ENCODE data around the gene RNF208. TPM values are rescaled to one million over a fixed set of nuclear protein-coding genes. Genes with fewer than 3 reads are reported as not detected.

Gene RNF208, protein sequence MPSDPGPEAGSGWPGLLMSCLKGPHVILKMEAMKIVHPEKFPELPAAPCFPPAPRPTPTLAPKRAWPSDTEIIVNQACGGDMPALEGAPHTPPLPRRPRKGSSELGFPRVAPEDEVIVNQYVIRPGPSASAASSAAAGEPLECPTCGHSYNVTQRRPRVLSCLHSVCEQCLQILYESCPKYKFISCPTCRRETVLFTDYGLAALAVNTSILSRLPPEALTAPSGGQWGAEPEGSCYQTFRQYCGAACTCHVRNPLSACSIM
- total RNA-seq (10 to 100 TPM in 4 of 9 donors, 1 to 10 TPM in 5; 1.1 to 33.8 (median 8.9) TPM), polyA plus RNA-seq (10 to 100 TPM in 2 of 3 donors, 1 to 10 TPM in 1; 1.2 to 90.5 (median 36.5) TPM)
- long read RNA-seq, donor 1, transcript RNF208-201 (1 exons, 1,077 nt) = major isoform, 12 of 12 reads
- long read RNA-seq, donor 1, partial matches to known transcripts = 0 of 12 reads
- long read RNA-seq, donor 1, other reads (novel, unspliced or antisense) = 0 of 12 reads
- long read RNA-seq, donor 2, transcript RNF208-201 (1 exons, 1,077 nt) = major isoform, 7 of 7 reads
- long read RNA-seq, donor 2, partial matches to known transcripts = 0 of 7 reads
- long read RNA-seq, donor 2, other reads (novel, unspliced or antisense) = 0 of 7 reads
- long read RNA-seq, donor 3, transcript RNF208-201 (1 exons, 1,077 nt) = major isoform, 10 of 10 reads
- long read RNA-seq, donor 3, partial matches to known transcripts = 0 of 10 reads
- long read RNA-seq, donor 3, other reads (novel, unspliced or antisense) = 0 of 10 reads
- long read RNA-seq, donor 4, partial matches to known transcripts = 0 of 3 reads
- long read RNA-seq, donor 4, other reads (novel, unspliced or antisense) = 0 of 3 reads
- long read RNA-seq, donor 5, transcript RNF208-201 (1 exons, 1,077 nt) = major isoform, 12 of 15 reads
- long read RNA-seq, donor 5, partial matches to known transcripts = 0 of 15 reads
- long read RNA-seq, donor 5, other reads (novel, unspliced or antisense) = 3 of 15 reads
- long read RNA-seq, donor 6, partial matches to known transcripts = 0 of 3 reads
- long read RNA-seq, donor 6, other reads (novel, unspliced or antisense) = 0 of 3 reads
- long read RNA-seq, donor 7, partial matches to known transcripts = 0 of 4 reads
- long read RNA-seq, donor 7, other reads (novel, unspliced or antisense) = 0 of 4 reads
- long read RNA-seq, donor 8, transcript RNF208-201 (1 exons, 1,077 nt) = major isoform, 8 of 8 reads
- long read RNA-seq, donor 8, partial matches to known transcripts = 0 of 8 reads
- long read RNA-seq, donor 8, other reads (novel, unspliced or antisense) = 0 of 8 reads
- long read RNA-seq, donor 9, partial matches to known transcripts = 0 of 3 reads
- long read RNA-seq, donor 9, other reads (novel, unspliced or antisense) = 0 of 3 reads
- long read RNA-seq, donor 10, transcript RNF208-201 (1 exons, 1,077 nt) = major isoform, 12 of 12 reads
- long read RNA-seq, donor 10, partial matches to known transcripts = 0 of 12 reads
- long read RNA-seq, donor 10, other reads (novel, unspliced or antisense) = 0 of 12 reads

DNA sequence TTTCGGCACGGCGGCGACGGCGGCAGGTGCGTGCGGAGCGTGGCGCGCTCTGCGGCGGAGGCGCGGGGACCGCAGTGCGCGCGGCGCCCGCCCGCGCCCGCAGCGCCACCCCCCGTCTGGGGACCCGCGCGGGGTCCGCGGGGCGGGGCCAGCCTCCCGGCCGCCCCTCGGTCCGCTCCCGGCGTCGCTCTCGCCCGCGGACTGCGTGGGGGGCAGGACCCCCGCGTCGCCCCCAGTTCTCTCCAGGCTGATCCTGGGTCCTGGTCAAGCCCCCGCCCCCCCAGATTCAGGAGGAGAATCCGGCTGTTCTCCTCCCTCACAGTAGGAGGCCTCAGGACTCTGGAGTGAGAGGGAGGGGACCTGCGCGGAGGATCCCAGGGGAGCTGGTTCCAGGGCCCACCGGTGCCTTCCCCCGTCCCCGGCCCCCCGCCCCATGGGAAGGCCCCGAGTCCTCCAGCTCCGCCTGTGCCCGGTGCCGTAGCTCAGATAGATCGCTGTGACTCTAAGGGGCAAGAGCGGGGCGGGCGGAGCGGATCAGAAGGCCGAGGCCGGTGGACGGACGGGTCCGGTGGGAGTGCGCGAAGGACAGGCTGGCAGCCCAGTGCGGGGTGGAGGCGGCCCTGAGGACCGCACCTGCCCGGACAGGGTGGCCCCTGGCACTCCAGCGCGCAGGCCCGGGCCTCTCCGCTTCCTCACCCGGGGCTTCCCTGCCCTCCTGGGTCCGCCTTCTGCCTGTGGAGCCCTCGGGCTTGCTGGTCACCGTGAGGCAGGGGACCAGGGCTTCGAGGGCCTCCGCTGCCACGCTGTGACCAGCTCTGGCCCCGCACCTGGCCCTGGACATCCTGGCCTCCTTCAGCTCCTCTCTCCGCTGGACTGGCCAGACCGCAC, at the start of gene RNF208:
RNF208 (minus strand) TSS at position 51 of the 888 bp plus-strand sequence. CDS start 1,028 bp downstream, outside the sequence.
- H3K27me3 ChIP-seq = no peaks in the 10 kb centered on the region
- 3 to 29% (median 10%) methylated on average over 3 to 78 of the region's 88 CpGs; no CpG with 5 or more reads in 1 of the 4 donors for WGBS, 4 donors
- intact Hi-C loops (cut with DNase I) = no loop called here

DNA sequence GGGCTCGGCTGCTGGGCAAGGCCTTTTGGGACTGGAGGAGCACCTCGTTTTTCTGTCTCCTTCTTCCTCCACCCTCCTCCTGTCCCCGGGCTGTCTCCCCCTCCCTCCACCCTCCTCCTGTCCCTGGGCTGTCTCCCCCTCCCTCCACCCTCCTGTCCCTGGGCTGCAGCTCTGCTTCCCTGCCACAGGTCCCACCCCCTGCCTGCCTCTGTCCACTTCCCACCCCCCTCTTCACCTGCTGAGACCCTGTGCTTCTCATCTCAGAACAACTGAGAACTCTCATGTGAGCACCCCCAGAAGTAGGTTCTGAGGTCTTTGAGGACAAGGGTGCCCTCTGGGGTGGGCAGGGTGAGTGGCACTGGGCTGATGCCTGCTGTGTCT, 49.6 kb upstream of the RNF208 start:
- H3K9me3 ChIP-seq (replicated peaks in 1 of 3) = no peaks in the 10 kb centered on the region
- no peak for DNase-seq
- no peak for TF ChIP-seq CTCF (IDR thresholded peaks at IDR 0.05)
- TF ChIP-seq POLR2A (IDR thresholded peaks at IDR 0.05) = no peak
- H3K4me1 ChIP-seq (replicated peaks in 1 of 2) = peaks cover 4 to 22% of the 10 kb centered on the region in 2 donors
- H3K4me3 ChIP-seq = no peak overlapping the region
- H3K27ac ChIP-seq = no peak overlapping the region
- intact Hi-C loops (cut with DNase I) = no loop called here
- WGBS, 4 donors = 36 to 56% (median 41%) methylated on average over 3 of the region's 3 CpGs
- no peaks in the 10 kb centered on the region for H3K27me3 ChIP-seq
- H3K36me3 ChIP-seq (replicated peaks in 1 of 2) = peaks cover 0 to 26% of the 10 kb centered on the region in 2 donors

More for the DNA sequence above, at the start of gene RNF208:
- H3K27ac ChIP-seq = peak within 1 kb of the TSS; percentile 79 to 91 (median 82)
- H3K4me3 ChIP-seq = peak within 1 kb of the TSS in 2 of 4 donors; percentile 77 to 78
- no peaks in the 10 kb centered on the region for H3K9me3 ChIP-seq (replicated peaks in 1 of 3)
- DNase-seq = peak in 2 of 7 donors; percentile 44 to 59
- H3K36me3 ChIP-seq (replicated peaks in 1 of 2) = no peaks in the 10 kb centered on the region
- peaks cover 29 to 37% of the 10 kb centered on the region in 2 donors for H3K4me1 ChIP-seq (replicated peaks in 1 of 2)
- TF ChIP-seq POLR2A (IDR thresholded peaks at IDR 0.05) (no peak), CTCF (IDR thresholded peaks at IDR 0.05) (no peak)

- peaks cover 4 to 17% of the 10 kb centered on the region in 2 donors for H3K4me1 ChIP-seq (replicated peaks in 1 of 2)
- intact Hi-C loops (cut with DNase I) = no loop called here
- 74 to 89% (median 87%) methylated on average over 17 to 32 of the region's 32 CpGs for WGBS, 4 donors
Measured at GRCh38 chr9:137270929-137271695, 49.1 kb upstream of the RNF208 start.

More at GRCh38 chr9:137270929-137271695, 49.1 kb upstream of the RNF208 start:
- Histone ChIP-seq H3K36me3 (replicated peaks in 1 of 2) (peaks cover 0 to 30% of the 10 kb centered on the region in 2 donors), H3K9me3 (replicated peaks in 1 of 3) (no peaks in the 10 kb centered on the region), H3K27me3 (no peaks in the 10 kb centered on the region), H3K27ac (no peak overlapping the region), H3K4me3 (no peak overlapping the region)
- peak in 2 of 7 donors; percentile 7 to 15 for DNase-seq
- TF ChIP-seq POLR2A (IDR thresholded peaks at IDR 0.05) (no peak), CTCF (IDR thresholded peaks at IDR 0.05) (no peak)

Data from adrenal gland (tissue), 19 donors.